ENCODE data around the gene RAD51D.

The RAD51D gene

DNA sequence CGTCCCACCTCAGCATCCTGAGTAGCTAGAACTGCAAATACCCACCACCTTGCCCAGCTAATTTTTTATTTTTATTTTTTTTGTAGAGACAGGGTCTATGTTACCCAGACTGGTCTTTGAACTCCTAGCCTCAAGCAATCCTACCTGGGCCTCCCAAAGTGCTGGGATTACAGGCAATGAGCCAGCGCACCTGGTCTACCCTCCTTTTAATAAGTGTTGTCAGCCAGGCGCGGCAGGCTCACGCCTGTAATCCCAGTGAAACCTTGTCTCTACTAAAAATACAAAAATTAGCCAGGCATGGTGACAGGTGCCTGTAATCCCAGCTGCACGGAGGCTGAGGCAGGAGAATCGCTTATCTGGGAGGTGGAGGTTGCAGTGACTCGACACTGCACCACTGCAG lies 75.5 kb downstream of the RAD51D start:
- in situ Hi-C loops (cut with HindIII; ENCODE audit: low sequenced_read_pairs), result loop anchor here (5.0 kb wide), 1 partner anchor 57 kb away; no protein-coding TSS in a partner anchor

All from endothelial cell of hepatic sinusoid (primary cell).